ENCODE data around the gene PRKAR2B.
"Not testable (repeated sequence)": the region's sequence is repeated elsewhere in the genome, so short reads cannot be mapped to it uniquely, and the experiment has no call there.

PRKAR2B gene

DNA sequence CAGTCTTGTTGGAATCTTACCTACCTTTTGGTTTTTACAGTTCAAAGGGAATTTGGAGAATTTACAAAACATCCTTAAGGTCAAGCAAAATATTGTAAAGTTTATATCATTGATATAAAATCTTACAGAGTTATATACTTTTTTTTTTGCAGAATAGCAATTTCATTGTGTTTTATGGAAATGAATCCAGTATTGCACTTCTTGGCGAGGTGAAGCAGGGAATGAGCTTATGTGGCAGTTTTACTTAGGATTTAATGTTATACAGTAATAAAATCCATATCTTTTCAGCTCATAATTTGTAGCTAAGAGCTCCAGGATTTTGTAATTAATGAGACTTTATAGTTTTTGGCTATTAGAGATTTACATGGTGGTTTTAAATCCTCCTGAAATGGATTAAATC, 5.0 kb downstream of the PRKAR2B start:
- no peak for DNase-seq

DNA sequence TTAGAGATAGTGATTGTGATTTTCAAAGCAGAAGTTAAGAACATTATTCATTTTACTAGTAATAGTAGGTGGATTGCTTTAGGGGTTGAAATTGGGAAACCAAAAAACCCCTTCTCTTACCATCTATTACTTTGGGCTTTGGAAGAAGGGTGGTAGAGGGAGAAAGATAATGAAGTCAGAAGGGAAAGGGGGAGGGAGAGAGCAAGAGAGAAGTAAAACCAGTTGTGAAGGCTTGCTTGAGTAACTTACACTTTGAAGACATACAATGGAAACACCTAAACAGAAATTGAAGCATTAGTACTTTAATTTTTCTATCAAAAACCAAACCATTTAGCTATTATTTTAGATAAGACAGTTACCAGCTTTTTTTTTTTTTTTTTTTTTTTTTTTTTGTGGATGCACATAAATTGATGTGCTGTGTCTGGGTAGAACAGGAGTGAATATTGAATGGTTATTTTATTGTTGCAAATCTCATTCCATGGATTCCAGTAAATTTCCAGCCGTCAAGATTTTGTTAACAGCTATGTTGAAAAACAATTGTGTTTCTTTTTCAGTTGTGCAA, 5.5 kb downstream of the PRKAR2B start:
- DNase-seq = no peak

DNA sequence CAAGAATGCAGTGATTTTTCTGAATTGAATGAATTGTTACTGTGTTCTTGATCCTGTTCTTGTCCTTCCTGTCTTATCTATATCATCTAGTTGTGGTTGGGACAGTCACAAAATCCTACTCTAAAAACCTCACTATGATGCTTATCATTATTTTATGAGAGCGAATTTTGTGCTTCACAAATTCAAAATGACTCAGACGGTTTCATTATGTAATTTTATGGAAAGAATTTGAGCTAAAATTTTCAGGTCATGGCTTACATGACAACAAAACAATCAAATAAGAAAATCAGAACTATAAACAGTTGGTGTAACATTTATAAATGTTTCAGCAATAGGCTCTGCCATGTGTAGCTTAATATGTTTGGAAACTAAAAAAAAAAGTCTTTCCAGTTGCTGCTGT, 6.9 kb downstream of the PRKAR2B start:
- DNase-seq = no peak

DNA sequence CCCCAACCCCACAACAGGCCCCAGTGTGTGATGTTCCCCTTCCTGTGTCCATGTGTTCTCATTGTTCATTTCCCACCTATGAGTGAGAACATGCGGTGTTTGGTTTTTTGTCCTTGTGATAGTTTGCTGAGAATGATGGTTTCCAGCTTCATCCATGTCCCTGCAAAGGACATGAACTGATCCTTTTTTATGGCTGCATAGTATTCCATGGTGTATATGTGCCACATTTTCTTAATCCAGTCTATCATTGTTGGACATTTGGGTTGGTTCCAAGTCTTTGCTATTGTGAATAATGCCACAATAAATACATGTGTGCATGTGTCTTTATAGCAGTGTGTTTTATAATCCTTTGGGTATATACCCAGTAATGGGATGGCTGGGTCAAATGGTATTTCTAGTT, 10.5 kb downstream of the PRKAR2B start:
- DNase-seq = not testable (repeated sequence)

DNA sequence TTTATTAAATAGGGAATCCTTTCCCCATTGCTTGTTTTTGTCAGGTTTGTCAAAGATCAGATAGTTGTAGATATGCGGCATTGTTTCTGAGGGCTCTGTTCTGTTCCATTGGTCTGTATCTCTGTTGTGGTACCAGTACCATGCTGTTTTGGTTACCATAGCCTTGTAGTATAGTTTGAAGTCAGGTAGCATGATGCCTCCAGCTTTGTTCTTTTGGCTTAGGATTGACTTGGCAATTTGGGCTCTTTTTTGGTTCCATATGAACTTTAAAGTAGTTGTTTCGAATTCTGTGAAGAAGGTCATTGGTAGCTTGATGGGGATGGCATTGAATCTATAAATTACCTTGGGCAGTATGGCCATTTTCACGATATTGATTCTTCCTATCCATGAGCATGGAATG, 11.6 kb downstream of the PRKAR2B start:
- DNase-seq = not testable (repeated sequence)

DNA sequence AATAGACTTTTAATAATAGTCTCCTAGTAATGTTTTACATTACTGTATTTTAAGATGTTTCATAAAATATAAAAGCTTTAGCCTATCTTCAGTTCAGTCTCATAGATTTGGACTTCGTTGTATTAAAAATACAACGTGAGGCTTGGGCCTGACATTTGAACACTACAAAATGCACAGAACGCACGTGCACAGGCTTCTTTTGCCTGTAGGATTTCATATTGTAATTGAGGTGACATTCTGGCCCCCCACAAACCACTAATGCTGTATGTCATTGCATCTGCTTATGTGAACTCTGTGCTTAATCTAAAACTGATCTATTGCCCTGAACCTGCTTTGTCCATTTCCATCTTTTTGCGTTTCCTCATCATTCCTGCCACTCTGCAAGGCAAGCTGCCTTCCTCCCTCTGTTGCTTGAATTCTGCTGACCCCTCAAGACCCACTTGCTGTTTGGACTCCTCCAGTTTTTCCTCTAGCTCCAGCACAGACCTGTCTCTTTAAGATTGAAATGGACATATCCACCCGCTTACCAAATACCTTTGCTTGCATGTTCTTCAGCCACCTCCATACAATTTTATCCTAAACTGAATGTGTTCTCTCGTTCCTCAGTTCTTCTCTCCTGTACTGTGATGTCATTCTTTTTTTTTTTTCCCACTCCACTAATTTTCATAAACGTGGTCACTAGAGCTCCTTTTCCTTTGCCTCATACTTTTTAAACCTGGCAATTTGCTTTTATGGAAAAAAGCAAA, 12.4 kb downstream of the PRKAR2B start:
- DNase-seq = no peak

DNA sequence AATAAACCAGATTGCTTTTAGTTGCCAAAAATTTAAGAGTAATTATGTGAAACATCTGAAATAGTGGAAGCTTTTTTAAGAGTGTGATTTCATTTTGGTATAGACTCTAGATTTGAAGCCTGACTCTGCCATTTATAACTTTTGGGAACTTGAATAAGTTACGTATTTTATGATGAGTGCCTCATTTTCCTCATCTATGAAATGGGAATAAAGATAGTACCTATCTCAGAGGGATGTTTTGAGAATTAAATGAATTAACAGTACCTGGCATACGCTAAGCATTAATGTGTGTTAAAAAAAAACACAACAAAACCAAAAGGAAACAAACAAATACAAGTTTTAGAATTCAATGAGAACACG, 12.9 kb downstream of the PRKAR2B start:
- DNase-seq = no peak

DNA sequence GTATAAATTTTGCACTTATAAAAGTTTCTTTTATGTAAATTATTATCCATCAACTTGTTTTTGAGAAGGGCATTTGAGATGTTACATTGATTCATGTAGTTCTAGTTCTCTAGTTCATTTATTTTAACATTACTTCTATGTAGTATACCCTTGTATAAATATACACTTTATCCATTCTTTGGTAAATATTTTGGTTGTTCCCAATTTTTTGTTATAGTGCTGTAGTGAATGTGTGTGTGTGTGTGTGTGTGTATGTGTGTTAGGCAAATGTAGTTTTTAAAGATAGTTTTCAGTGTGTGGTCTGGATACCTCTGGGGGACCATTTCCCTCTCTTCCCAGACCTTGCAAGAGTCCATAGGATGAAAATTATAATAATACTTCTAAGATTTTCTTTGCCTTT, 15.0 kb downstream of the PRKAR2B start:
- no peak for DNase-seq

DNA sequence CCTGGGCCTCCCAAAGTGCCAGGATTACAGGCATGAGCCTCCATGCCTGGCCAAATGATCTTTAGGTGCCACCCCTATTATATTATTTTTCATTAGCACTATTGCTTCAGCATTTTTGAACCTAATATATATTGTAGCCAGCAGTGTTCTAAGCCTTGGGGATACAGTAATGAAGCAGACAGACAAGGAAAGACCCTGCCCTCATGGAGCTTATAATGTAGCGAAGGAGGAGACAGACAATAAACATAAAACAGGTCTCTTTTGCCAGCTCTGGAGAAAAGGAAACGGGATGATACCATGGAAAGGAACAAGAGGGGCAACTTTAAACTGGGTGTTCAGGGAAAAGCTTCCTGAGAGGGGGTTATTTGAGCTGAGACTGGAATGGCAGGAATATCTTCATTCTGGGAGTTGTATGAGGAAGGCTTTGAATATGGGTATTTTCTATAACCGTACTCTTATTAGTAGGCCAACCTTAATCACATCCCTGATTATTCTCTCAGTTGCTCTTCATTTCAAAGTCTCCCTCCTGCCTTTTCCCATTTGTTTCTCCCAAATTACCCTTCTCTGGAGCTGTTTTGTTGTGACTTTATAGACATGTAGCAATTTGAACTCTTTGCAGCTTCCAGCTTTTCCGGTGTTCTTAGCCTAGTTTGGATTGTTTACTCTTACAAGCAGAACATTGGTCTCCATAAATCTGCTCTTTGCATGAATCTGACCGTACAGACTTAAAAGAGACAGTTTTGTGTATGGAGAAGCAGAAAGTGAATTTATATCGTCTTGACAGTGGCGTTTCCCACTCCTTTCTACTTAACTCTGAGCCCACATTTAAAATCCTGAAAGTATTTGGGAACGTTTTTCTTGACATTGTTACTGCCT, 19.0 kb downstream of the PRKAR2B start:
- DNase-seq = no peak

DNA sequence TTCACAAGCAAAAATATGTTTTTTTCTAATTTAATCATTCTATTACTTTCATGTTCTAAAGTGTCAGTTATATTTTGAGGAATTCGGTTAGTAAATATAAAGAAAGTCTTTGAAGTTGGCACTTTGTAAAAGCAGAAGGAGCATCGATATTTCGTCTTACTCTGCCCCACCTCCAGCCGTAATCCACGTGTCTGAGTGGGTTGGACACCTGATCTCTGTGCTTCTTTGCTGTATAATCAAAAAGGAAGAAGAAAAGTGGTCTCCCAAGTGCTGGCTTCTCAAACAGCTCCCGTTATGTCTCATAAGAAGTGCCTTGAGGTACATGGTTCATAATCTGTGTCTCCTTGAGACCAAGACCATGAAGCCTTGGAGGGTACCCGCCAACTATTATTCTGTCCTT, 19.8 kb downstream of the PRKAR2B start:
- no peak for DNase-seq

DNA sequence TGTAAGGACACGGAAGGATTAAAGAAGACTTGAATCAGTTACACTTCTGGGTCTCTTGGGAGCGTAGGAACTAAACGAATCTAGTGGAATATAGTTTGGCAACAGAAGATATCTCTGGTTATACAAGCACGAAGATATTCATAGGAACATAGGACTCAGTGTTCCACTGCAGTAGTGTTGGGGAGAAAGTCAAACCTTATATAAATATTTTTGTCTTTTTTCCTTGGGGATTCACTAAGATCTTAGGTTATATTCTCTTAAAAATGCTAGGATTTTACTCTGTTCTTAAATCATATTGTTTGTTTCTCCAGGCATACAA, 21.4 kb downstream of the PRKAR2B start:
- no peak for DNase-seq

DNA sequence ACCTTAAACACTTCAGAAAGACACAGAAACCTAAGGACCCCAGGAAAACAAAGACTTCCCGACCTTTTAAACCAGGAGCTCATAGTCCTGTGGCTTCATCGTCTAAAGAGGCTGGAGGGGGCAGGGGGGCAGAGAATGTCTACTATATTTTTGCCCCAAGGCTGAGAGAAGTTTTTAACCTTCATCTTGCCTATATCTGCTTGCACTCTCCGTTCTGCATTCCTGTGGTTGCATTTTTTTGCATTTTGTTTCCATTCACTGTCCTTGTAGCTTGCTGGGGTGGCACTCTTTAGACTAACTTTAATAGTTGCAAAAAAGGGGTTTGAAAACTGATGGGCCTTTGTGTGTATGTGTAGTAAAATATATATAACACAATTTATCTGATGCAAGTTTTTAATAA, 23.7 kb downstream of the PRKAR2B start:
- no peak for DNase-seq

DNA sequence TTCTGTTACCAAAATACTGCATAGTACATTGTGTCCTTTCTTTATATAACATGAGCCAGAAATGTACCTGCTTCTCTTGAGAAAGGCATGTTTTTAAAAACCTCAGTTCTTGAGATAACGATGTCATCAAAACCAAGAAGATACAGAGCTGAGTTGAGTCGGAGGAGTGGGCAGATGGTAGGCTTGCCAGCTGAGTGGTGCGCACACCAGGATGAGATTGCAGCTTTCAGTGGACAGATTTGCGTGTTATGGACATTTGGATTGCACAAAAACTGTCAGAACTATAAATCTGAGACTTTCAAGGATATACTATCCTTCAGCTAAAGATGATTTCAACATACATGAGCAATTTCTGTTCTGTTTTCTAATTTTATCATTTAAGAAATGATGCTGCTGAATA, 25.0 kb downstream of the PRKAR2B start:
- DNase-seq = no peak

DNA sequence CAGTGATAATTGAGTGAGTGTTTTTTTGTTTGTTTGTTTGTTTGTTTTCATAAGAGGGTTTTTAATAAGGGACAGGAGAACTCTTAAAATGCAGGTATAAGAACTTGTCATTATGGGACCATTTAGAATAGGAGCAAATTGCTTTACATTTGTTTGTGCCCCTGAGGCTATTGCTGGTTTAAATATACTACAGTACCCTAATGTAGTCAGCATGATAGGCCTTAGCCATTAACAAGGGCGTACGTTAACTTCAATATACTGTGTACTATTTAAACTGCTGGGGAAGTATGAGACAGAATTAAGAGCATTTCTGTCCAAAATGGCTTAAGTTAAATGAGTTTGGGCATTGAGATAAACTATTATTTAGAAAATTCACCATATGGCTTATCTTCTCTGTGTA, 26.2 kb downstream of the PRKAR2B start:
- no peak for DNase-seq

DNA sequence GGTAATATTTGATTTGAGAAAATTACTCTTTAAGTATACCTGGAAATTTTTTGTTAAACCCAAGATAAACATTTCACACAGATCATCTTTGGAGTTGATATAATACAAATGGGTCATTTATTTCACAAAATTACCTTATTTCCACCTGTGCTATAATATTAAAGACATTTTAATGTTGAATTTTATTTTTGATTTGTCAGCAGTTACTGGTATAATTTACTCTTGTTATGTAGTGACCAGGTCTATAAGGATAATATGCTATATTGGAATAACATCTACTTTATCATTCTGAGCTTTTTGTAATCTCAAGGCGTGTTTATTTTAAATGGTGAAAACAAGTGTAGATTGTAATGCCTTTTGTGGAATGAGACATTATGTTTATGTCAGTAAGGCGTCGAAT, 26.6 kb downstream of the PRKAR2B start:
- DNase-seq = no peak

DNA sequence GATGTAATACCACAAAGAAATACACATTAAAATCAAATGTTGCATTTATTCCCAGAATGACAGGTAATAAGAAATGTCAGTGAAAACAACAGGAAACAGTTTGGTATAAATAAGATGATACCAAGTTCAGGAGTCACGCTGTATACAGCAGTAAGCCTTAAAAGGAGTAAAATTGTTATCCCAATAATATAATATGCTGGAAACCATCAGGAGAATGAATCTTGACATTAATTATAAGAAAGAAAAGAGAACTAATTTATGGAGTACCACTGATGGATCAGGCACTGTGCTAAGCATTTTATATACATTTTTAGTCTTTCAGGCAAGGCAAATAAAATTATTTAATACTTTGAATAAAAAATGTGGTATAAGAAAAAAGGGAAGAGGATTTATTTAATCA, 27.6 kb downstream of the PRKAR2B start:
- no peak for DNase-seq

DNA sequence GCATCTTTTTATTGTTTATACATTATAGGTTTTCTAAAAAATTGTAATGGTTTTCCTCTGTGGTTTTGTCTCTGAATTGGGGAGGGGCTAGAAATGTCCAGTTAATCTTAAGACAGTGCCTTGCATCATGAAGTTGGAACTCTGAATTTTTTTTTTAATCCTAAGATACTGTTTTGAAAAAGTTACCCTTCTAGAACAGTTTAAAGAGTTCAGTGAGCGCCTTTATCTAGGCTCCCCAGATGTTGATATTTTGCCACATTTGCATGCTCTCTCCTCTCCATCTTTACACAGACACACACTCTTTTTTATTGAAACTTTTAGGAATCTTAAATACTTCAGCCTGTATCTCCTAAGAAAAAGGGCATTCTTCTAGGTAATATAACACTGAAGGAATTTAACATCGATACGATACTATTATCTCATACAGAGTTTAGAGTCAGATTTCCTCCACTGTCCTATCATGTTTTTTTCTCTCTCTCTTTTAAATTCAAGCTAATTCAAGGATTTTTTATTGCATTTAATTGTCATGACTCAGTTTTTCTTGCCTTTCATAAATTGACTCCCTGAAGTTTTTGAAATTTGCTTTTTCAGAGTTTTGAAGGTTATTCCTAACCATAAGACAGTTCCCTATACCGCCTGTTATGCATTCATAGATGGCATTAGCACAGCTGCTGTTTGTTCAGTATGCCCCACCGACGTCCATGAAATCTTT, 31.5 kb downstream of the PRKAR2B start:
- DNase-seq = no peak

DNA sequence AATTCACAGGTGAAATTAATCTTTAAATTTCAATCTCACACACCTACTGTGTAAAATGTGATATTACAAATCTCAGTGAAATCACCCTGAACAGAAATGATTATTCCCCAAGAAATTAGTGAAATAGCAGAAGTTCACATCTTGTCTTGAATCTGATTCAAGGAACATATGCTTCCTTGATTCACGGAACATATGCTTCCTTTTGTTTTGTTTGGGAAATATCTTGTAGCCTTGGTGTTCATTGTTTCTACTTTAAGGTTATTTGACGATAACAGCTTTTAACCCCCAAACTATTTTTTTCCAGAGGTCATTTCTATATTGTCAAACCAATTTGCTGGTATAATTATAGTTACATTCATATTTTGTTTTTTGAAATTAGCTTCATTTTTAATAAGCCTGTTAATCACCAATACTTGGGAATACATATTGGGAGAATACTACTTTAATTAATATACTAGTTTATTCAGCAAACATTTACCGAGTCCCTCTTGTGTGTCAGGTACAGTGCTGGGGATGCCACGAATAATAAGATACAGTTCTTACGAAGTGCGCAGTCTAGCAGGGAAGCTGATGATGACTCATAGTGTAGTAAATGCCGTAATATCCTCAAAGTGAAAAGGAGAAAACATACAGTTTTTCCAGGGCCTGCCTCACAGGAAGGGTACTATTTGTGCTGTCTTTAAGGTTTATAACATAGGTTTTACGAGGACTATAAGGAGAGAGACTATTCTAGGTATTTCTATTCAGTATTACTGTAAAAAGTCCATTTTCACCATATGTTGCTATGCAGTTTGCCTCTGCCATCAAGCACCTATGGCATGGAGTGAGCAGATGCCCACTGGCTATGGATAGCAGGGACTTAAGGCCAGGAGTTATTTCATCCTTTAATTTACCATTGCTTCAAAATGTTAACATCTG, 32.5 kb downstream of the PRKAR2B start:
- no peak for DNase-seq

DNA sequence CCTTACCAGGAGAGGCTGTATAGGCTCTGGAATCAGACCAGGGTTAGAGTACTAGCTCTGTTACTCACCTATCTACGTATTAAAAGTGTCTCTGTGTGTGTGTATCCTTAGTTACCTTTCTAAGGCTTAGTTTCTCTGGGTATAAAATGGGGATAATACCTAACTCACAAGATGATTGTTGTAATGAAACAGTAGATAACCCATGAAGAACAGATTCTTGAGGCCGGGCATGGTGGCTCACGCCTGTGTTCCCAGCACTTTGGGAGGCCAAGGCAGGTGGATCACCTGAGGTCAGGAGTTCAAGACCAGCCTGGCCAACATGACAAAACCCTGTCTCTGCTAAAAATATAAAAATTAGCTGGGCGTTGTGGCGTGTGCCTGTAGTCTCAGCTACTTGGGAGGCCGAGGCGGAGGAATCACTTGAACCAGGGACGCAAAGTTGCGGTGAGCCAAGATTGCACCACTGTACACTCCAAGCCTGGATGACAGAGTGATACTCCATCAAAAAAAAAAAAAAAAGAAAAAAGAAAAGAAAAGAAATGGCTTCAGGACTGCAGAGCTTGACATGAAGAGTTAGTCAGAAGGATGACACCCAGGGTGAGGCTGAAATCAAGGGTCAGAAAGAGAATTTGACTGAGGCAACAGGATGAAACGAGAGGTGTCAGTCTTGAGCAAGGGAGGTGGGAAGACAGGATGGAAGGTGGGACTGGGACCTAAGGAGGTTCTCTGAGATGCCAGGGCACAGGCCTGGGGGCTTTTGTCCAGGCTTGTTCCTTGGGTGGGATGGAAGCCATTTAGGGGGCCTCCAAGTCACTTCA, 33.4 kb downstream of the PRKAR2B start:
- DNase-seq = no peak

DNA sequence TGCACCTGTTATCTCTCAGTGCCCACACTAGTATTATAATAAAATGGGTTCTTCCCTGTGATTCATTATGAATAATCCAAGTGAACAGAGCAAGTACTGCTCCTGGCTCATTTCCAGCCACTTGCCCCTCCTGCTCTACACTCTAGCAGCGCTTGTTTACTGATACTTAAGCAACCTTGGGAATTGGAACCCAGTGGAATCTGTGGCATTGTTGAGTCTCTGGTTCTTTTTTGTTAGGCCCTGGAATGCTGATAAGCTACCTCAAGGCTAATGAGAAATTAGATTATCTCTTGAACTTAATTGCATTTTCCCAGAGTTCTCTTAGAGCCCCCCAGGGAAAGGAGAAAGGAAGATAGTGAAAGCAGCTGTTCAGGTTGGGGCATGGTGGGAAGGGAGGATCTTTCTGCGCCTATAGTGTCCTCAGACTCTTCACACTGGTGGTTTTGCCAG, 34.0 kb downstream of the PRKAR2B start:
- DNase-seq = no peak

DNA sequence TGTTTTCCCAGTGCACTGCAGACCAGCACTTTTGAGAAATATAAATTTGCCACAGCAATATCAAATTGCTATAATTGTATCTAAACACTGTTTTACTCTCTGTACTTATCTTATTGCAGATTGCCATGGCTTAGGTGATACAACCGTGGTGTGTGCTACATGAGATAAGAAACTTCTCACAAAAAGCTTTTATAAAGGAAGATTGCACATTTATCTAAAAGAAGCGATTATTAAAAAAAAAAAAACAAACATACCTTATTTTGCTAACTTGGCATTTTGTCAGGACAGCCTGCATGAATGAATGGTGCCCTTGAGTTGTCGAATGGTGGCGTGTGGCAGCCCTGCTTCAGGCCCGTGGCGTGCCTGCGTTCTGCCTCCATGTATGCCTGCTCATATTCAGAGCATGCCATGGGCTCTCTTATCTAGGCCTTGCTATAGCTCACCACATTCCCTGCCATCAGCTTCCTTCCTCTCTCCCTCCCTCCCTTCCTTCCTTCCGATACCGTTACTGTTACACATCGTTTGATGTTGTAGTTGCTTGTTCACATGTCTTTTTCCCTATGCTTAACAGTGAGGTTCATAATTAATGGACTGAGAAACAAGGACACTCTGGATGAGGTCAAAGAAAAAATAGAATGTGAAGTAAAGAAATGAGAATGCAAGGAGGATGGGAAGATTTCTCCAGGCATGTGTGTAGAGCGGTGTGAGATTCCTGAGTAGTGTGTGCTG, 34.9 kb downstream of the PRKAR2B start:
- DNase-seq = no peak

All from NCI-H1092 (cell line).